HG03196 (cell line): Measurements from ENCODE around the gene SPNS1.
"Not testable (repeated sequence)": the region's sequence is repeated elsewhere in the genome, so short reads cannot be mapped to it uniquely, and the experiment has no call there.

Experiments used
- ATAC-seq: cut with Tn5 transposase; IDR thresholded peaks from one replicate; pipeline ENCODE4 v1.9.1; 2021; ENCODE audit not compliant: unreplicated experiment

SPNS1 gene

GRCh38 chr16:28958216-28958615 is 16.4 kb upstream of the SPNS1 start:
- ATAC-seq = no peak

DNA sequence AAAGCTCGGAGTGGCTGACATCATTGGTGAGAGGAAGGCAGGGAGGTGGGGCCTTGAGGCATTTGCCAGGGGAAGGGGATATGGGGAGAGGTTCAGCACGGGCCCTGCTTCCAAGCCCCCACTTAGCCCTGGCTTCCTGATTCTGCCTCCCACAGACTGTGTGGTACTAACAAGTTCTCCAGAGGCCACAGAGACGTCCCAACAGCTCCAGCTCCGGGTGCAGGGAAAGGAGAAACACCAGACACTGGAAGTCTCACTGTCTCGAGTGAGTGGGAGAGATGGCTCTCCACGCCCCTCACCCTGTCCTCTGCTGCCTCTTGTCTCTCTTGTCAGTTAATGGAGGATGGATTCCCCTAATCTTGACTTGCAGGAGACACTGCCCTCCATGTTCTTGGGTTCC is 15.7 kb upstream of the SPNS1 start:
- ATAC-seq = no peak

DNA sequence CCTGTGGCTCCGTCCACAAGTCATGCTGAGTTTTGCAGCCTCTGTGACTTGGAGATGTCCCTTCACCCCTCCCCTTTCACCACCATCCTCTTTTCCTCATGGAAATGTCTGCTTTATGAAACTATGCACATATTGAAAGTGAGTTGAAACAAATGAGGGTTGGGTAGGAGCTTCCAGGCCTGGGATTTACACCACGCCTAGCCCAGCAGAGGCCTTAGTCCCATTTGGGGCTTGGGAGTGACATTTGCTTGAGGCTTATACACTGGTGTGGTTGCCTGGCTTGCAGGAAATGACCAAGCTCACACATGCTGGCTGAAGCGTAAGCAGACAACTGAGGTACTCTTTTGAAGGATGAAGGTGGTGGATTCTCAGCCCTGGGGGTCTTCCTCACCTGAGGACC is 10.5 kb upstream of the SPNS1 start:
- ATAC-seq = no peak

DNA sequence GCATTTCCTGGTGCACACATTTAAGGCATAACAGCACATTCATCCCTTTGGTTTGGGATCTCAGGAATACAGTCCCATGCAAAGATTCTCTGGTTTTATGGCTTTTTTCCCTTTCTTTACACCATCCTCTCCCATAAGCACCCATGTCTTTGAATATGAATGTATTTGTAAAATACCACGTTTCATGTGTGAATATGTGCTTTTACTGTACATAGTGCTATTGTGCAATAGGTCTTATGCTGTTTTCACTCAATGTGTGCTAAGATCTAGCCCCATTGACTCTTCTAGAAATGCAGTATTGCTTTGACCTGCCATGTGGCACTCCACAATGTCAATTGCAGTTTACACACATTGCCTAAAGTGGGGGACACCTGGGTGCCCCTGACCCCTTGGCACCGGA is 10.1 kb upstream of the SPNS1 start:
- ATAC-seq = no peak

DNA sequence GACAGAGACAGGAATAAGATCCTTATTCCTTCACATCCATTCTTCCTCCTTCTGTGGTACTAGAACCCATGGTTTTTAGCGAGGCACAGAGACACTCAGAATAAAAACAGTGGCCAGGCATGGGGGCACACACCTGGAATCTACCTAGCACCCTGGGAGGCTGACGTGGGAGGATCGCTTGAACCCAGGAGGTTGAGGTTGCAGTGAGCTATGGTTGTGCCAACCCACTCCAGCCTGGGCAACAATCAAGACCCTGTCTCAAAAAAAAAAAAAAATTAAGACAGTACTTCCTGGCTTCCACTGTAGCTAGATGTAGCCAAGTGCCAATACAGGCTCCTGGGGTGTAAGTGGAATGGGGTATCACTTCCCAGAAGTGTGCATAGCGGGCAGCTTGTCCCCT is 7.4 kb upstream of the SPNS1 start:
- no peak for ATAC-seq

DNA sequence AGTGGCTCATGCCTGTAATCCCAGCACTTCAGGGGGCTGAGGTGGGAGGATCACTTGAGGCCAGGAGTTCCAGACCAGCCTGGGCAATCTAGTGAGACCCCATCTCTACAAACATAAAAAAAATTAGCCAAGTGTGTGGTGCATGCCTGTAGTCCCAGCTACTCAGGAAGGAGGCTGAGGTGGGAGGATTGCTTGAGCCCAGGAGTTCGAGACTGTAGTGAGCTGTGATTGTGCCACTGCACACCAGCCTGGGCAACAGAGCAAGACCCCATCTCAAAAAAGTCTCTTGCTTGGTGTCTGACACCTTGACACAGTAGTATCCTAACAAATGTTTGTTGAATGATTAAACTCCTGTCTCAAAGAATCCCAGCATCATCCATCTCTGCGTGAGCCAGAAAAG is 4.9 kb upstream of the SPNS1 start:
- not testable (repeated sequence) for ATAC-seq

DNA sequence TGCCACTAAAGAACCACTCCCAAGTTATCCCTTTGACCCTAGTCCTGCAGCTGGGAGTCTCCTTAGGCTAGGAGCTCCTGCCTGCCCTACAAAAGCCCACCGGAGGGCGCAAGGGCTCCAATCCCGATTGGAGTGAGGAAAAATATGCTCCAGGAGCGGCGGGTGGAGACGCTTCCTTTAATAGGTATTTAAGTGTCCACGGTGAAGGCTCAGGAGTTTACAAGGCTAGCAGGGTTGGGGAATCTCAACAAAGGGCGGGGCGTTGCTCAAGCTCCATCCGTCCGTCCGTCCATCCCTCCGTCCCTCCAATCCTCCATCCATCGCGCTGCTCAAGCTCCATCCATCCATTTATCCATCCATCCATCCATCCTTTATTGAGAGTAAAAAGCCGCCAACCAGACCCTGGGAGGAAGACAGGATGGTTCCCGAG is 556 bp upstream of the SPNS1 start:
- peak; percentile 19 for ATAC-seq

GRCh38 chr16:28975158-28975599 is 601 bp downstream of the SPNS1 start:
- peak; percentile 29 for ATAC-seq

DNA sequence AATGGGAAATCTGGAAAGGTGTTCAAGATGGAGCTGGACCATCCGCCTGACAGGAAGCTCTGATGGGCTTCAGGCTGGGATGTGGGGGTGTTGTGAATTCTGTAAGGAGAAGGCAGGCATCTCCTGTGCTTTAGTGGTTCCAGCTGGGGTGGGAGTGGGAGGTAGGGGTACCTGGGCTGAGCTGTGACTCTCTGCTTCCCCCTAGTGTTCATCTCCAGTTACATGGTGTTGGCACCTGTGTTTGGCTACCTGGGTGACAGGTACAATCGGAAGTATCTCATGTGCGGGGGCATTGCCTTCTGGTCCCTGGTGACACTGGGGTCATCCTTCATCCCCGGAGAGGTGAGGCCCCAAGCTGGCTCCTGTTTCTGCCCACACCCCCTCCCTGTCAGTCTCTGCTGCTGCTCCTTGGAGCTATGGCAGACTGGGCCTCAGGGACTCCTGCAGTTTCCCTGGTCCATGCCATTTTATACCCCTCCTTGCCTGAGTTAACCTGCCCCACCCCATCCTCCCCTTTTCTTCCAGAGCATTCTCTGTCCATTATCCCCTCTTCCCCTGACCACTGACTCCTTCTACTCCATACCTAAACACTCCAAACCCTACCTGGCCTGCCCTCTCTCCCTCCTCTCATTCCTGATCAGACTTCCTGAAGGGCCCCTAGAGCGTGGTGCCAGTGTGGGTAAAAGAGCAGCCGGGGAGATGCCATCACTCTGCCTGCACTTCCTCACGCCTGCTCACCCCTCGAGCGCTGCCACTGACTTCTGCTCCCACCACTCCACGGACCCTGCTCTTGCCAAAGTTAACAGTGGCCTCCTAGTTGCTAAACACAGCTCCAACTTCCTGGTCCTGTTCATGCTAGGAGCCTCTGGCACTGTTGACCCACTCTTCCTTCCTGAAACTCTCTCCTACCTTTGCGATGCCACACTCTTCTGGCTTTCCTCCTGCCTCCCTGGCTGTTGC is 3.4 kb downstream of the SPNS1 start:
- ATAC-seq = no peak

DNA sequence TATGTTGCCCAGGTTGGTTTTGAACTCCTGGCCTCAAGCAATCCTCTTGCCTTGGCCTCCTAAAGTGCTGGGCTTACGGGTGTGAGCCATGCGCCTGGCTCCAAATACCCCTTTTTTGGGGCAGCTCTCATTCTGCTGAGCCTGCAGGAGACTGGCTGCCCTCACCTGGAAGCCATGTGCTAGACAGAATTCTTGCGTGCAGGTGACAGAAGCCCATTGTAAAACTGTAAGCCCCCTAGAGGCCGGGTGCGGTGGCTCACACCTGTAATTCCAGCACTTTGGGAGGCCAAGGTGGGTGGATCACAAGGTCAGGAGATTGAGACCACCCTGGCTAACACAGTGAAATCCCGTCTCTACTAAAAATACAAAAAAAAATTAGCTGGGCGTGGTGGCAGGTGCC is 5.8 kb downstream of the SPNS1 start:
- ATAC-seq = not testable (repeated sequence)

DNA sequence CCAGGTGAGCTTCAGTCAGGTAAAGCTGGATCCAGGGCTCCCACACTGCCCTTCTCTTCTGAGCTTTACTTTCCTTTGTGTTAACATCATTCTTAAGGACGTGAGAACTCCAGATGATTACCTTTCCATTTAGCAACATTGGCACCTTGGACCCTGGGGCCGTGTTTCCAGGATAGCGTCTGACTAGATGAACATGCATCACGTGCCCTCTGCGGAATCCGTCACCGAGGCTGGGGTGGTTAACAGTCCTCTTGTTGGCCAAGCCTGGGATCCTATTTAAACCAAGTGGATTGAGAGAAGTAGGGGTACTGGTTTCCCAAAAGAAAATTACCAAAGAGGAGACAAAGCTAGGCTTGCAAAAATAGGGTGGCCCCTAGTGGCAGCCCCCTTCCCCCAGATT is 6.4 kb downstream of the SPNS1 start:
- no peak for ATAC-seq

DNA sequence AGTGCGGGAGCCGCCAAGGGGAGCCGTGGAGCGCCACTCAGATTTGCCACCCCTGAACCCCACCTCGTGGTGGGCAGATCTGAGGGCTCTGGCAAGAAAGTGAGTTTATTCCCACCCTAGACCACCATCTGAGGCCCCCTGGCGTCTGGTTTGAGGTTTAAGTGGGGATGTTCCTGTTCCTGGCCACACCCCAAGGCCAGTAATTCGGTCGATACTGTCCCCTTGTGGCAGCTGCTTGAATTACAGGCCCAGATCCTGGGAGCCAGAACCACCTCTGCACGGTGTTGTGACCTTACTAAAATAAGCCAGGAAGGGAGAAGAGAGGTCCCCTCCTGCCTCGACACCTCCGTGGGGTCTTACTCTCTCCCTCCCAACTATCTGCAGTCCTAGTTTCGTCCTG is 6.9 kb downstream of the SPNS1 start:
- ATAC-seq = no peak

- no peak for ATAC-seq
Measured at GRCh38 chr16:28982418-28982817, 7.8 kb downstream of the SPNS1 start.

DNA sequence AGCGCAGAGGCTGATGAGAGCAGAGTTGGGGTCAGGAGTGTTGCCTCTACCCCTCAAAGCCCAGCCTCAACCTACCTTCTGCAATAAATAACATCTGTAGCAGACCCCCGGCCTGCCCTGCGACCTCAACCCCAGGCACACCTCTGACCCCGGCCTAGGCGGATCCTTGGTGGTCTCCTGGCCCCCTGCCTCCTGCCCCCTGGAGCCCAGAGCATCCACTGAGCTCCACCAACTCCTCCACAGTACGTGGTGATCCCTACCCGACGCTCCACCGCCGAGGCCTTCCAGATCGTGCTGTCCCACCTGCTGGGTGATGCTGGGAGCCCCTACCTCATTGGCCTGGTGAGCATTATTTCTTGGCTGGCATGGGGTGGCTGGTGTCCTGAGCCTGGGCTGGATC is 8.4 kb downstream of the SPNS1 start:
- ATAC-seq = no peak

DNA sequence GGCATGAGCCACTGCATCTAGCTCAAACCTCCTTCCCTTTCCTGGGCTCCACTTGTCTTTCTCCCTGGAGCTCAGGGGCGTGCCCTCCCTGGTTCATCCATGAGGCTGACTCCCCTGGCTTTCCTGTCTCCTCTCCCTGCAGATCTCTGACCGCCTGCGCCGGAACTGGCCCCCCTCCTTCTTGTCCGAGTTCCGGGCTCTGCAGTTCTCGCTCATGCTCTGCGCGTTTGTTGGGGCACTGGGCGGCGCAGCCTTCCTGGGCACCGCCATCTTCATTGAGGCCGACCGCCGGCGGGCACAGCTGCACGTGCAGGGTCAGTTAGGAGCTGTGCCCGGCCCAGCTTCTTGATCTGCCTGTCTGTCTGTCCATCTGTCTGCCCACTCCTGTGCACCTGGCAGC is 9.1 kb downstream of the SPNS1 start:
- ATAC-seq = no peak

- ATAC-seq = no peak
Measured at GRCh38 chr16:28984091-28984490, 9.5 kb downstream of the SPNS1 start.

GRCh38 chr16:28984619-28985135 is 10.1 kb downstream of the SPNS1 start, which contains the start of gene LAT:
TSS of gene LAT (plus strand) at chr16:28985052. CDS start at chr16:28985418, 366 bp downstream.
- ATAC-seq = no peak

GRCh38 chr16:28985211-28986041 is 10.8 kb downstream of the SPNS1 start:
- no peak for ATAC-seq

DNA sequence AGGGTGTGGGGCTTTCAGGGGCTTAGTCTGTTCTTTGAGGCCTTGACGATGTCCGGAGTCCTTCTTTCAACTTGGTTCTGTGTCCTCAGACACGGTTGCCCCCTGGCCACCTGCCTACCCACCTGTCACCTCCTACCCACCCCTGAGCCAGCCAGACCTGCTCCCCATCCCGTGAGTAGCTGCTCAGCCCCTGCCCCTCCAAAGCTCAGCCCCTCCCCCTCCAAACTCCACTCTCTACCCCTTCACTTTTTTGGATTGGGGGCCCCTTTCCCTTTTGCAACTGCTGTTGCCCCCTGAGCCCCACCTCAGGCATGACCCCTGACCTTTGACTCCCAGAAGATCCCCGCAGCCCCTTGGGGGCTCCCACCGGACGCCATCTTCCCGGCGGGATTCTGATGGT is 11.5 kb downstream of the SPNS1 start:
- ATAC-seq = no peak

- ATAC-seq = no peak
Measured at GRCh38 chr16:28986492-28986891, 11.9 kb downstream of the SPNS1 start.

DNA sequence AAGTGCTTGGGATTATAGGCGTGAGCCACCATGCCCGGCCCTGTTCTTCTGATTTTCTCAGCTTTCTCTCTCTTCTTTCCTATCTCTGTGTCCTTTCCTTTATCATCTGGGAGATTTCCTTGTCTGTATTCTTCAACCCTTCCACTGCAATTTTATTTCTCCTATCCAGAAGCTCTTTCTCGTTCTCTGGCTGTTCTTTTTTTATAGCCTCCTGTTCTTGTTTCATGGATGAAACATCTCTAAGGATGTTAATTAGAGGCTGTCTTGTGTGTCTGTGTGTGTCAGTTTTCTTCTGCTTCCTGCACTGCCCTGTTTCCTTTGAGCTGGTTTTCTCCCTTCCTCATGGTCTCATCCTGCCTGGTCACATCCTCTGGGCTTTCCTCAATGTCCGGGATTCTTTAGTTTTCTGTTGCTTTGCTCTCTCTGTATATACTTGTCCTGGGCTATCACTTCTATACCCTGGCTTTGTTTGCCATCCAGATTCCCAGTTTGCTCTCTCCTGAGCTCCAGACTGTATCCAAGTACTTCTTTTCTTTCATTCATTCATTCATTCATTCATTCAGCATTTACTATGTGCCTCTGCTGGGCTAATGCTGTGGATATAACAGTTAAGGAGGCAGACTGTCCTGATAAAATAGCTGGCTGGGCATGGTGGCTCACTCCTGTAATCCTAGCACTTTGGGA is 12.7 kb downstream of the SPNS1 start:
- ATAC-seq = no peak
